GM21447 (cell line): ENCODE measurements around the gene PYGO2.
A peak's percentile ranks its signal among the peaks of the same experiment; 100 is the strongest.

ENCODE experiments used
- ATAC-seq: cut with Tn5 transposase; IDR thresholded peaks from one replicate; pipeline ENCODE4 v1.9.1; 2021; ENCODE audit not compliant: unreplicated experiment

PYGO2 gene

GRCh38 chr1:154944401-154945159, 17.0 kb downstream of the PYGO2 start:
- no peak for ATAC-seq

GRCh38 chr1:154943649-154944400, 17.8 kb downstream of the PYGO2 start:
- ATAC-seq, result no peak

GRCh38 chr1:154941333-154942013, 20.1 kb downstream of the PYGO2 start:
- ATAC-seq, result no peak

- ATAC-seq, result no peak
These were observed 20.9 kb downstream of the PYGO2 start for GRCh38 chr1:154940651-154941194.

GRCh38 chr1:154940213-154940560, 21.4 kb downstream of the PYGO2 start:
- no peak for ATAC-seq

- no peak for ATAC-seq
These were observed 22.8 kb downstream of the PYGO2 start for GRCh38 chr1:154938604-154939399.

GRCh38 chr1:154937988-154938386, 23.6 kb downstream of the PYGO2 start:
- ATAC-seq, result no peak

GRCh38 chr1:154937085-154937987, 24.2 kb downstream of the PYGO2 start:
- peak; percentile 52 for ATAC-seq

- peak; percentile 62 for ATAC-seq
These were observed 25.0 kb downstream of the PYGO2 start, which contains the start of gene PMVK for GRCh38 chr1:154936555-154937084. TSS of gene PMVK (minus strand) at chr1:154936719. CDS start at chr1:154936685, 34 bp downstream.

- no peak for ATAC-seq
These were observed 25.6 kb downstream of the PYGO2 start for GRCh38 chr1:154935749-154936554.

- no peak for ATAC-seq
These were observed 27.1 kb downstream of the PYGO2 start for GRCh38 chr1:154934358-154934948.

- ATAC-seq, result no peak
These were observed 29.6 kb downstream of the PYGO2 start for GRCh38 chr1:154931940-154932487.

GRCh38 chr1:154926201-154926600, 35.4 kb downstream of the PYGO2 start:
- no peak for ATAC-seq

GRCh38 chr1:154925335-154926170, 36.0 kb downstream of the PYGO2 start:
- ATAC-seq, result no peak

GRCh38 chr1:154923695-154924094, 37.9 kb downstream of the PYGO2 start:
- no peak for ATAC-seq

GRCh38 chr1:154913273-154913672, 48.3 kb downstream of the PYGO2 start:
- ATAC-seq, result no peak

GRCh38 chr1:154912755-154913154, 48.8 kb downstream of the PYGO2 start:
- ATAC-seq, result no peak
